ENCODE data around the gene SVOP. TPM values are rescaled to one million over a fixed set of nuclear protein-coding genes. Genes with fewer than 3 reads are reported as not detected.

Gene SVOP
- total RNA-seq, 3 donors from 2014 or later (not counting 1 experiment from before 2014, with no cell fraction given) = not detected

DNA sequence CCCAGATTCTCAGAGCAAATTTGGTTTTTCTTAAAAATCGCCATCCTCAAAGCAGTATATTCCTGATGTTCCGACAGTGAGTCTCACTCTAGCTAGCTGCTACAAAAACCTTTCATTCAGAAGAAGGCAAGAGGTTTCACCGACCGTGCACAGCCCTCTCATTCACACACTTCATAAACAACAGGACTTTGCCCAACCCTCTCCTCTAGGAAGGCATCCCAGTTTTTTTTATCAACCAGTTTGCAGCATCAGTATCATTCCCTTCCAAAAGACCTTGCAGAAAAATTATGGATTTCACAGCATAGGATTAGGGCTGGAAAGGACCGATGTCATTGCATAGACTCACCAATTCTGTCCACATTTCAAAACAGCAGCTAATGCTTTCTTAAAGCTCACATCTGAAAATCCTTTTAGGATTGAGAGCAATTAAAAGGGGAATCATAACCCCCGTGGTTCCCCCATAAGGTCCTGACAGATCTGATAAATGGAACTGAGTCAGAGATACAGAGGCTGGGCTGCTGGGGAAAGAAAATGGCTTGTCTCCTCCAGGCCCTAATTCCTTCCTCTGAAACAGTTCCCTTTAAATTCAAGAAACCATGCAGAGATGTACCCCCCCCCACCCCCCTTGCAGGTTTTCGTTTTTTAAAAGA lies 597 bp downstream of the SVOP start:
- peaks cover 0 to 6% of the 10 kb centered on the region in 2 donors for H3K4me1 Mint-ChIP-seq
- H3K9me3 Mint-ChIP-seq = no peaks in the 10 kb centered on the region
- ATAC-seq = no peak
- peaks cover 5% of the 10 kb centered on the region for H3K4me1 ChIP-seq (ENCODE audit: control insufficient read depth, insufficient read depth, low read length)
- H3K9me3 ChIP-seq (ENCODE audit: control insufficient read depth, insufficient read depth, low read length) = no peaks in the 10 kb centered on the region
- TF ChIP-seq, protein P1, sequence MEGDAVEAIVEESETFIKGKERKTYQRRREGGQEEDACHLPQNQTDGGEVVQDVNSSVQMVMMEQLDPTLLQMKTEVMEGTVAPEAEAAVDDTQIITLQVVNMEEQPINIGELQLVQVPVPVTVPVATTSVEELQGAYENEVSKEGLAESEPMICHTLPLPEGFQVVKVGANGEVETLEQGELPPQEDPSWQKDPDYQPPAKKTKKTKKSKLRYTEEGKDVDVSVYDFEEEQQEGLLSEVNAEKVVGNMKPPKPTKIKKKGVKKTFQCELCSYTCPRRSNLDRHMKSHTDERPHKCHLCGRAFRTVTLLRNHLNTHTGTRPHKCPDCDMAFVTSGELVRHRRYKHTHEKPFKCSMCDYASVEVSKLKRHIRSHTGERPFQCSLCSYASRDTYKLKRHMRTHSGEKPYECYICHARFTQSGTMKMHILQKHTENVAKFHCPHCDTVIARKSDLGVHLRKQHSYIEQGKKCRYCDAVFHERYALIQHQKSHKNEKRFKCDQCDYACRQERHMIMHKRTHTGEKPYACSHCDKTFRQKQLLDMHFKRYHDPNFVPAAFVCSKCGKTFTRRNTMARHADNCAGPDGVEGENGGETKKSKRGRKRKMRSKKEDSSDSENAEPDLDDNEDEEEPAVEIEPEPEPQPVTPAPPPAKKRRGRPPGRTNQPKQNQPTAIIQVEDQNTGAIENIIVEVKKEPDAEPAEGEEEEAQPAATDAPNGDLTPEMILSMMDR (IDR thresholded peaks at IDR 0.05) = no peak
- H3K4me3 Mint-ChIP-seq = no peak overlapping the region
- H3K27ac ChIP-seq (ENCODE audit: low read length) = no peak overlapping the region
- peaks cover 23 to 41% of the 10 kb centered on the region in 2 donors for H3K27me3 Mint-ChIP-seq (ENCODE audit: low read depth in 2 of 2)
- intact Hi-C loops (cut with micrococcal nuclease) = no loop called here
- no peak overlapping the region for H3K4me3 ChIP-seq (ENCODE audit: low read length)
- H3K27me3 ChIP-seq (ENCODE audit: control insufficient read depth, insufficient read depth, low read length) = peaks cover 4% of the 10 kb centered on the region
- DNase-seq = no peak
- WGBS (ENCODE audit: insufficient coverage) = 67% methylated on average over 6 of the region's 7 CpGs
- no peaks in the 10 kb centered on the region for H3K36me3 Mint-ChIP-seq
- H3K36me3 ChIP-seq (ENCODE audit: control insufficient read depth, insufficient read depth, low read length) = no peaks in the 10 kb centered on the region
- H3K27ac Mint-ChIP-seq = no peak overlapping the region

DNA sequence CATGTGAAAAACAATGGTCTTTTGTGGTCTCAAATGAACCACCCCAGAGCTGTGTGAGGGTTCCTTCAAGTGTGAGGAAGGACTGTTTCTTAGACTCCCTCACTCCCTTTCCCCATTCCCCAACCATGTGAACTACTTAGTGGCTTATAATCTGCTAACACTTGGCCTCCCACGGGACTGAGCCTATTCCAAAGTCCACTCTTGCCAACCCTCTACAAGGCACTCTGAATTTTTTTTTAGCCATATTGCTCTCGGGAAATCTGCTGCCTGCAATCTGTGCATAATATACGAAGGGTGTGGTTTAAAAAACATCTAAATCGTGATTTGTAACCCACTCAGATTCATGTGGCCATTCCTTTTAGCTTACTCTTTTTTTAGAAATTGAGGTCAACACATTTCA lies 2.6 kb downstream of the SVOP start:
- Mint-ChIP-seq H3K27ac (no peak overlapping the region), H3K4me1 (peaks cover 0 to 6% of the 10 kb centered on the region in 2 donors), H3K36me3 (no peaks in the 10 kb centered on the region), H3K27me3 (ENCODE audit: low read depth in 2 of 2) (peaks cover 27 to 41% of the 10 kb centered on the region in 2 donors), H3K4me3 (no peak overlapping the region), H3K9me3 (no peaks in the 10 kb centered on the region)
- TF ChIP-seq, protein P1 (IDR thresholded peaks at IDR 0.05) = no peak
- Histone ChIP-seq H3K4me3 (ENCODE audit: low read length) (no peak overlapping the region), H3K27me3 (ENCODE audit: control insufficient read depth, insufficient read depth, low read length) (peaks cover 4% of the 10 kb centered on the region), H3K36me3 (ENCODE audit: control insufficient read depth, insufficient read depth, low read length) (no peaks in the 10 kb centered on the region), H3K4me1 (ENCODE audit: control insufficient read depth, insufficient read depth, low read length) (peaks cover 5% of the 10 kb centered on the region), H3K9me3 (ENCODE audit: control insufficient read depth, insufficient read depth, low read length) (no peaks in the 10 kb centered on the region), H3K27ac (ENCODE audit: low read length) (no peak overlapping the region)
- WGBS (ENCODE audit: insufficient coverage) = 74% methylated on average over 4 of the region's 4 CpGs
- DNase-seq (no peak), ATAC-seq (no peak)
- intact Hi-C loops (cut with micrococcal nuclease) = no loop called here

DNA sequence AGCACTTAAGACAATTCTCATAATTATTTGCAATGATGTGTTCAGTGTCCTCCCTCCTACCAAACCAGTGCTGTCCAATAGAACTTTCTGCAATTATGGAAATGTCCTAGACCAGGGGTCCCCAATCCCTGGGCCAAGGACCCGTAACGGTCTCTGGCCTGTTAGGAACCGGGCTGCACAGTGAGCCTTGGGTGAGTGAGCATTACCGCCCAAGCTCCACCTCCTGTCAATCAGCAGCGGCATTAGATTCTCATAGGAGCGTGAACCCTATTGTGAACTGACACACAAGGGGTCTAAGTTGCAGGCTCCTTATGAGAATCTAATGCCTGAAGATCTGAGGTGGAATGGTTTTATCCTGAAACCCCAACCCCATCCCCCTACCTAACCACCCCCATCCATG lies 3.9 kb downstream of the SVOP start:
- H3K9me3 ChIP-seq (ENCODE audit: control insufficient read depth, insufficient read depth, low read length) = no peaks in the 10 kb centered on the region
- H3K27me3 ChIP-seq (ENCODE audit: control insufficient read depth, insufficient read depth, low read length) = peaks cover 4% of the 10 kb centered on the region
- ATAC-seq = no peak
- H3K4me1 ChIP-seq (ENCODE audit: control insufficient read depth, insufficient read depth, low read length) = peaks cover 5% of the 10 kb centered on the region
- WGBS (ENCODE audit: insufficient coverage) = 85% methylated on average over 6 of the region's 6 CpGs
- no peak overlapping the region for H3K4me3 ChIP-seq (ENCODE audit: low read length)
- TF ChIP-seq, protein P1 (IDR thresholded peaks at IDR 0.05) = no peak
- H3K36me3 ChIP-seq (ENCODE audit: control insufficient read depth, insufficient read depth, low read length) = no peaks in the 10 kb centered on the region
- Mint-ChIP-seq H3K36me3 (no peaks in the 10 kb centered on the region), H3K27me3 (ENCODE audit: low read depth in 2 of 2) (peaks cover 25 to 30% of the 10 kb centered on the region in 2 donors), H3K27ac (no peak overlapping the region), H3K4me1 (peaks cover 0 to 6% of the 10 kb centered on the region in 2 donors), H3K9me3 (no peaks in the 10 kb centered on the region), H3K4me3 (no peak overlapping the region)
- no peak for DNase-seq
- no peak overlapping the region for H3K27ac ChIP-seq (ENCODE audit: low read length)
- intact Hi-C loops (cut with micrococcal nuclease) = no loop called here

DNA sequence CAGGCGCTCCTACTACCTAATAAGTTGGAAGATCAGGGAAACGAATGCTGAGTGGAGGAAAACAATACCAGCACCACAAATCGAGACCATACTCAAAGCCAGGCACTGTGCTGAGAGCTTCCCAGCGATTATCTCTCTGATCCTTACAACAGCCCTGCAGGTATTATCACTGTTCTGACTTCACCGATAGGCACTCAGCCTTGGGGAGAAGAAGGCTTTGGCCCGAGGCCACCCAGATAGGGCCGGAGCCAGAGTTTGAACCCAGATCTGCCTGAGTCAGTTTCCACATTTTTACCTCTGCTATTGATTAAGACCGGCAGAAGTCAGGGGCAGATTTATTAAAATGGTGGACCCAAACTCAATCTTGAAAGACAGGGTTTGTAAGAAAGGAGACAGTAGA lies 4.9 kb downstream of the SVOP start:
- no peaks in the 10 kb centered on the region for H3K36me3 Mint-ChIP-seq
- no peak overlapping the region for H3K27ac Mint-ChIP-seq
- H3K4me1 ChIP-seq (ENCODE audit: control insufficient read depth, insufficient read depth, low read length) = peaks cover 4% of the 10 kb centered on the region
- H3K27me3 ChIP-seq (ENCODE audit: control insufficient read depth, insufficient read depth, low read length) = no peaks in the 10 kb centered on the region
- no peaks in the 10 kb centered on the region for H3K9me3 ChIP-seq (ENCODE audit: control insufficient read depth, insufficient read depth, low read length)
- 83% methylated on average over 8 of the region's 8 CpGs for WGBS (ENCODE audit: insufficient coverage)
- no peak overlapping the region for H3K4me3 ChIP-seq (ENCODE audit: low read length)
- no peak overlapping the region for H3K4me3 Mint-ChIP-seq
- DNase-seq (no peak), ATAC-seq (no peak)
- TF ChIP-seq, protein P1 (IDR thresholded peaks at IDR 0.05) = no peak
- intact Hi-C loops (cut with micrococcal nuclease) = no loop called here
- no peaks in the 10 kb centered on the region for H3K36me3 ChIP-seq (ENCODE audit: control insufficient read depth, insufficient read depth, low read length)
- no peaks in the 10 kb centered on the region for H3K9me3 Mint-ChIP-seq
- peaks cover 0 to 4% of the 10 kb centered on the region in 2 donors for H3K4me1 Mint-ChIP-seq
- H3K27ac ChIP-seq (ENCODE audit: low read length) = no peak overlapping the region
- peaks cover 20 to 25% of the 10 kb centered on the region in 2 donors for H3K27me3 Mint-ChIP-seq (ENCODE audit: low read depth in 2 of 2)

All from natural killer cell (primary cell).